SK-N-SH (cell line): ENCODE data around the gene PEAK1. TPM values are rescaled to one million over a fixed set of nuclear protein-coding genes. Genes with fewer than 3 reads are reported as not detected.

Experiments
- CTCF ChIA-PET: fragments of 300-600, 350-600 bp; formaldehyde crosslinking; extraction: SDS; loops from one replicate; lab custom pipeline; 2021; lab: Yijun Ruan, JAX
- POLR2A ChIA-PET: fragments of 350-600 bp; sonication (Branson Sonifier 250); formaldehyde crosslinking; extraction: SDS; loops from one replicate; lab custom pipeline; 2020; ENCODE audit warnings: antibody characterized with exemption, inconsistent platforms; lab: Yijun Ruan, JAX
- DNase-seq: peaks from one replicate; pipeline ENCODE4 v3.0.0; 2012
- H2AFZ ChIP-seq: fragments of 200-600 bp; sonication (generic); 2 replicates; pipeline ENCODE4 v1.8.1; 2016; ENCODE audit warnings: antibody characterized with exemption, mild to moderate bottlenecking, low read depth
- H3F3A ChIP-seq: fragments of 200-600 bp; sonication (generic); replicated peaks from 2 replicates; pipeline ENCODE3; 2016; ENCODE audit warnings: antibody characterized with exemption, mild to moderate bottlenecking; ENCODE audit not compliant: insufficient read depth
- H3K27ac ChIP-seq, 2 experiments: fragments of 200-500 bp in 1 of 2; fragments of 200-600 bp in 1 of 2; sonication (Bioruptor generic) in 1 of 2; sonication (generic), shearing (Covaris generic) in 1 of 2; 2 replicates each; pipeline versions ENCODE4 v1.5.1 to v1.6.1; 2014 to 2016; ENCODE audit warnings: low read depth in 2 of 2, inconsistent platforms in 1 of 2, low read length in 1 of 2, mild to moderate bottlenecking in 1 of 2, mixed read lengths in 1 of 2
- H3K27me3 ChIP-seq: fragments of 200-600 bp; sonication (generic), shearing (Covaris generic); 2 replicates; pipeline ENCODE4 v1.6.1; 2016; ENCODE audit warnings: mixed run types; ENCODE audit not compliant: insufficient read depth
- H3K36me3 ChIP-seq, 2 experiments: fragments of 200-500 bp in 1 of 2; fragments of 200-600 bp in 1 of 2; sonication (Bioruptor generic) in 1 of 2; sonication (generic) in 1 of 2; replicated peaks in 1 of 2; 2 replicates each; pipeline versions ENCODE3 to v1.5.1; 2014 to 2016; ENCODE audit warnings: low read length in 1 of 2, mild to moderate bottlenecking in 1 of 2; ENCODE audit not compliant: insufficient read depth in 2 of 2, control insufficient read depth in 1 of 2
- H3K4me1 ChIP-seq, 2 experiments: fragments of 200-500 bp in 1 of 2; fragments of 200-600 bp in 1 of 2; sonication (Bioruptor generic) in 1 of 2; sonication (generic), shearing (Covaris generic) in 1 of 2; 2 replicates each; pipeline versions ENCODE4 v1.5.1 to v1.6.1; 2014 to 2016; ENCODE audit warnings: low read depth in 1 of 2, low read length in 1 of 2, mixed run types in 1 of 2; ENCODE audit not compliant: insufficient read depth in 2 of 2, control insufficient read depth in 1 of 2
- H3K4me2 ChIP-seq: fragments of 200-600 bp; sonication (generic), shearing (Covaris generic); 2 replicates; pipeline ENCODE4 v1.6.1; 2017; ENCODE audit warnings: mixed run types
- H3K4me3 ChIP-seq, 2 experiments: fragments of 200-500 bp in 1 of 2; fragments of 200-600 bp in 1 of 2; sonication (Bioruptor generic) in 1 of 2; sonication (generic), shearing (Covaris generic) in 1 of 2; 2 replicates each; pipeline versions ENCODE4 v1.5.1 to v1.8.1; 2014 to 2016; ENCODE audit warnings: low read depth in 2 of 2, inconsistent platforms in 1 of 2, low read length in 1 of 2, mild to moderate bottlenecking in 1 of 2, mixed read lengths in 1 of 2, moderate library complexity in 1 of 2
- H3K79me2 ChIP-seq: fragments of 200-600 bp; sonication (generic); 2 replicates; pipeline ENCODE4 v1.8.1; 2017; ENCODE audit warnings: mild to moderate bottlenecking; ENCODE audit not compliant: insufficient read depth
- H3K9ac ChIP-seq: fragments of 200-600 bp; sonication (generic); 2 replicates; pipeline ENCODE4 v1.6.1; 2017; ENCODE audit warnings: mixed run types
- H3K9me2 ChIP-seq: fragments of 200-600 bp; sonication (generic); 2 replicates; pipeline ENCODE4 v1.6.1; 2017; ENCODE audit warnings: mixed run types
- H3K9me3 ChIP-seq: fragments of 200-600 bp; sonication (generic); 2 replicates; pipeline ENCODE4 v1.6.1; 2017; ENCODE audit warnings: mixed run types, mild to moderate bottlenecking, moderate library complexity
- H4K20me1 ChIP-seq: fragments of 200-600 bp; sonication (generic); 2 replicates; pipeline ENCODE4 v1.6.1; 2017; ENCODE audit warnings: mild to moderate bottlenecking, mixed run types; ENCODE audit not compliant: insufficient read depth
- CHD2 ChIP-seq: fragments of 150-350 bp; IDR thresholded peaks from 2 replicates; pipeline ENCODE4 v1.6.1; 2018; ENCODE audit warnings: low read length; ENCODE audit not compliant: partially characterized antibody
- ELF1 ChIP-seq: IDR thresholded peaks from 2 replicates; pipeline ENCODE4 v1.4.0; 2012
- EP300 ChIP-seq, 2 experiments: IDR thresholded peaks; 2 replicates each; pipeline versions ENCODE4 v1.4.0 to v1.6.1; 2012; ENCODE audit warnings: borderline replicate concordance in 1 of 2, low read depth in 1 of 2, low read length in 1 of 2
- EZH2phosphoT487 ChIP-seq: fragments of 200-600 bp; sonication (generic); IDR thresholded peaks from 2 replicates; pipeline ENCODE4 v1.6.1; 2017; ENCODE audit warnings: low read depth, mixed run types, mild to moderate bottlenecking, antibody characterized with exemption, moderate library complexity, borderline replicate concordance
- FOSL2 ChIP-seq: IDR thresholded peaks from 2 replicates; pipeline ENCODE4 v1.4.0; 2012; ENCODE audit warnings: low read depth, mild to moderate bottlenecking, moderate library complexity, borderline replicate concordance
- FOXJ3 ChIP-seq: sonication (generic); formaldehyde crosslinking; IDR thresholded peaks from 2 replicates; pipeline ENCODE4 v1.5.1; 2020; ENCODE audit warnings: mild to moderate bottlenecking, missing genetic modification reagents
- FOXM1 ChIP-seq: IDR thresholded peaks from 2 replicates; pipeline ENCODE4 v1.4.0; 2012; ENCODE audit warnings: low read depth, mild to moderate bottlenecking
- GATA2 ChIP-seq: sonication (generic); formaldehyde crosslinking; IDR thresholded peaks from 2 replicates; pipeline ENCODE4 v1.5.0; 2020; ENCODE audit warnings: mild to moderate bottlenecking, missing genetic modification reagents
- JUND ChIP-seq: IDR thresholded peaks from 2 replicates; pipeline ENCODE4 v1.4.0; 2012
- MXI1 ChIP-seq: IDR thresholded peaks from 2 replicates; pipeline ENCODE4 v1.6.1; 2012; ENCODE audit warnings: mild to moderate bottlenecking, low read depth, low read length, improper control_type of control experiment
- NFIC ChIP-seq: IDR thresholded peaks from 2 replicates; pipeline ENCODE4 v1.4.0; 2012; ENCODE audit warnings: borderline replicate concordance
- NRF1 ChIP-seq: IDR thresholded peaks from 2 replicates; pipeline ENCODE4 v1.6.1; 2012; ENCODE audit warnings: low read depth, mild to moderate bottlenecking, low read length
- RFX5 ChIP-seq: IDR thresholded peaks from 2 replicates; pipeline ENCODE4 v1.6.1; 2012; ENCODE audit warnings: mild to moderate bottlenecking, improper control_type of control experiment, low read length
- RXRA ChIP-seq: IDR thresholded peaks from 2 replicates; pipeline ENCODE4 v1.4.0; 2012; ENCODE audit warnings: low read depth, mild to moderate bottlenecking, borderline replicate concordance
- SMC3 ChIP-seq: IDR thresholded peaks from 2 replicates; pipeline ENCODE4 v1.6.1; 2012; ENCODE audit warnings: low read depth, low read length, improper control_type of control experiment
- TCF12 ChIP-seq: IDR thresholded peaks from 2 replicates; pipeline ENCODE4 v1.4.0; 2012
- TEAD4 ChIP-seq: IDR thresholded peaks from 2 replicates; pipeline ENCODE4 v1.4.0; 2012; ENCODE audit warnings: mild to moderate bottlenecking, borderline replicate concordance; ENCODE audit not compliant: insufficient read depth
- ZBTB33 ChIP-seq: IDR thresholded peaks from 2 replicates; pipeline ENCODE4 v1.4.0; 2012; ENCODE audit warnings: low read depth, borderline replicate concordance
- WGBS: methylation state at CpG from one replicate; pipeline ENCODE4 v1.1.6; 2017; ENCODE audit warnings: low lambda C conversion rate; 5-methylcytosine and 5-hydroxymethylcytosine counted together
- polyA plus RNA-seq, 3 experiments: library from polyadenylated mRNA; depleted of rRNA; stranded (reverse); fragments of >200 nt; gene quantifications; 2 replicates each; pipeline ENCODE4 v1.2.3, GENCODE V29; 2012
- TF ChIP-seq, protein P1 (sequence below): IDR thresholded peaks from 2 replicates; pipeline ENCODE4 v1.6.1; 2012; ENCODE audit warnings: mild to moderate bottlenecking, low read depth, low read length, moderate library complexity
- TF ChIP-seq, protein P2 (sequence below): IDR thresholded peaks from 2 replicates; pipeline ENCODE4; 2012
- TF ChIP-seq, protein P3 (sequence below): fragments of 150-350 bp; IDR thresholded peaks from 2 replicates; pipeline ENCODE4 v1.6.1; 2016; ENCODE audit warnings: mild to moderate bottlenecking, low read depth, low read length
- TF ChIP-seq, protein P4 (sequence below): fragments of 200-600 bp; sonication (generic); IDR thresholded peaks from 2 replicates; pipeline ENCODE4 v1.6.1; 2017; ENCODE audit warnings: antibody characterized with exemption, mild to moderate bottlenecking, moderate library complexity

The PEAK1 gene
- polyA plus RNA-seq, 1 of the 3 experiments (the other 2 are of a cell fraction), result 9.0 TPM

DNA sequence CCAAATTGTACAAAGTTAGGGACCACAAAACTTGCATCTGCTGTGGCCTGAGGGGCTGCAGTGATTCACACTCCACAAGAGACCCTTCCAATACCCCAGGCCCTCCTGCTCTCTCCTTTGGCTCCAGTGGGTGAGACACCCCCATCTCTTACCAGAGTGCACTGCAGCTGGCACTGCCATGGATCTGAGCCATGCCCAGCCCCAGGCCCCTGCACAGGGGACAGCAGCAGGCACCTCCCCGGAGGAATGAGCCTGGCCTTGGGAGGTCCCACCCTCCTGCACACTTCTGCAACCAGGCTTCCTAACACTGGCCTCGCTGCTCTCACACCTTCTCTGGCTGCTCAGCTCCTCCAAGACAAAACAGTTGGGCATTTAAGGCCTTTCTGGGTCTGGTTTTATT lies 332.7 kb downstream of the PEAK1 start (continued):
- TF ChIP-seq, protein P1, sequence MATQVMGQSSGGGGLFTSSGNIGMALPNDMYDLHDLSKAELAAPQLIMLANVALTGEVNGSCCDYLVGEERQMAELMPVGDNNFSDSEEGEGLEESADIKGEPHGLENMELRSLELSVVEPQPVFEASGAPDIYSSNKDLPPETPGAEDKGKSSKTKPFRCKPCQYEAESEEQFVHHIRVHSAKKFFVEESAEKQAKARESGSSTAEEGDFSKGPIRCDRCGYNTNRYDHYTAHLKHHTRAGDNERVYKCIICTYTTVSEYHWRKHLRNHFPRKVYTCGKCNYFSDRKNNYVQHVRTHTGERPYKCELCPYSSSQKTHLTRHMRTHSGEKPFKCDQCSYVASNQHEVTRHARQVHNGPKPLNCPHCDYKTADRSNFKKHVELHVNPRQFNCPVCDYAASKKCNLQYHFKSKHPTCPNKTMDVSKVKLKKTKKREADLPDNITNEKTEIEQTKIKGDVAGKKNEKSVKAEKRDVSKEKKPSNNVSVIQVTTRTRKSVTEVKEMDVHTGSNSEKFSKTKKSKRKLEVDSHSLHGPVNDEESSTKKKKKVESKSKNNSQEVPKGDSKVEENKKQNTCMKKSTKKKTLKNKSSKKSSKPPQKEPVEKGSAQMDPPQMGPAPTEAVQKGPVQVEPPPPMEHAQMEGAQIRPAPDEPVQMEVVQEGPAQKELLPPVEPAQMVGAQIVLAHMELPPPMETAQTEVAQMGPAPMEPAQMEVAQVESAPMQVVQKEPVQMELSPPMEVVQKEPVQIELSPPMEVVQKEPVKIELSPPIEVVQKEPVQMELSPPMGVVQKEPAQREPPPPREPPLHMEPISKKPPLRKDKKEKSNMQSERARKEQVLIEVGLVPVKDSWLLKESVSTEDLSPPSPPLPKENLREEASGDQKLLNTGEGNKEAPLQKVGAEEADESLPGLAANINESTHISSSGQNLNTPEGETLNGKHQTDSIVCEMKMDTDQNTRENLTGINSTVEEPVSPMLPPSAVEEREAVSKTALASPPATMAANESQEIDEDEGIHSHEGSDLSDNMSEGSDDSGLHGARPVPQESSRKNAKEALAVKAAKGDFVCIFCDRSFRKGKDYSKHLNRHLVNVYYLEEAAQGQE, result no peak
- TF ChIP-seq FOXM1 (no peak), GATA2 (CRISPR knock-in tag) (no peak), ZBTB33 (no peak), SMC3 (no peak), FOXJ3 (CRISPR knock-in tag) (no peak), ELF1 (no peak), NRF1 (no peak)

DNA sequence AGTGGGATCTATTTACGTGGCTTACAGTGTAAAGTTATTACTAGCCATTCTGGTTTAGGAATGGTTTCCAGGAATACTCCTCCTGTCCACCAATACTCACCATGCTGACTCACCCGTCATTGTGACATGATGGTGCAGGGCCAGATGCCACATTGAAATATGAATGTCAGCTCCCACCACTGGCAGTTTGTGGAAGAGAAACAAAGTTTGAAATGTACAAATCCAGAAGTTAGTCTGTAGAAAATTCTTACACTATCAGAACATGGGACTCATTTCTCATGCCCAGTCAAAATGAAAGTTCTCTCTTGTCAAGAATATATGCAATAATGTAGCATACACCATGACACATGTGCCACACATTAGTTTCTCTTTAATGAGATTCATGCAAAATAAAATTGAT lies 334.6 kb downstream of the PEAK1 start:
- TF ChIP-seq, protein P2, sequence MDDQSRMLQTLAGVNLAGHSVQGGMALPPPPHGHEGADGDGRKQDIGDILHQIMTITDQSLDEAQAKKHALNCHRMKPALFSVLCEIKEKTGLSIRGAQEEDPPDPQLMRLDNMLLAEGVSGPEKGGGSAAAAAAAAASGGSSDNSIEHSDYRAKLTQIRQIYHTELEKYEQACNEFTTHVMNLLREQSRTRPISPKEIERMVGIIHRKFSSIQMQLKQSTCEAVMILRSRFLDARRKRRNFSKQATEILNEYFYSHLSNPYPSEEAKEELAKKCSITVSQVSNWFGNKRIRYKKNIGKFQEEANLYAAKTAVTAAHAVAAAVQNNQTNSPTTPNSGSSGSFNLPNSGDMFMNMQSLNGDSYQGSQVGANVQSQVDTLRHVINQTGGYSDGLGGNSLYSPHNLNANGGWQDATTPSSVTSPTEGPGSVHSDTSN, result peak; percentile 75
- TF ChIP-seq, protein P3, sequence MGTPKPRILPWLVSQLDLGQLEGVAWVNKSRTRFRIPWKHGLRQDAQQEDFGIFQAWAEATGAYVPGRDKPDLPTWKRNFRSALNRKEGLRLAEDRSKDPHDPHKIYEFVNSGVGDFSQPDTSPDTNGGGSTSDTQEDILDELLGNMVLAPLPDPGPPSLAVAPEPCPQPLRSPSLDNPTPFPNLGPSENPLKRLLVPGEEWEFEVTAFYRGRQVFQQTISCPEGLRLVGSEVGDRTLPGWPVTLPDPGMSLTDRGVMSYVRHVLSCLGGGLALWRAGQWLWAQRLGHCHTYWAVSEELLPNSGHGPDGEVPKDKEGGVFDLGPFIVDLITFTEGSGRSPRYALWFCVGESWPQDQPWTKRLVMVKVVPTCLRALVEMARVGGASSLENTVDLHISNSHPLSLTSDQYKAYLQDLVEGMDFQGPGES, result no peak
- TF ChIP-seq GATA2 (CRISPR knock-in tag) (no peak), FOSL2 (peak; percentile 53; the same call in 1 of the 2 replicates), EP300 (IDR thresholded peaks at IDR 0.05; ENCODE audit: borderline replicate concordance in 1 of 2, low read depth in 1 of 2, low read length in 1 of 2) (no peak), EZH2phosphoT487 (no peak), RXRA (no peak), CHD2 (no peak), TEAD4 (no peak), TCF12 (peak; percentile 38; the same call in 1 of the 2 replicates), RFX5 (no peak), SMC3 (no peak), JUND (peak; percentile 44; the same call in 1 of the 2 replicates), MXI1 (no peak), NFIC (no peak), NRF1 (no peak)
- TF ChIP-seq, protein P4, sequence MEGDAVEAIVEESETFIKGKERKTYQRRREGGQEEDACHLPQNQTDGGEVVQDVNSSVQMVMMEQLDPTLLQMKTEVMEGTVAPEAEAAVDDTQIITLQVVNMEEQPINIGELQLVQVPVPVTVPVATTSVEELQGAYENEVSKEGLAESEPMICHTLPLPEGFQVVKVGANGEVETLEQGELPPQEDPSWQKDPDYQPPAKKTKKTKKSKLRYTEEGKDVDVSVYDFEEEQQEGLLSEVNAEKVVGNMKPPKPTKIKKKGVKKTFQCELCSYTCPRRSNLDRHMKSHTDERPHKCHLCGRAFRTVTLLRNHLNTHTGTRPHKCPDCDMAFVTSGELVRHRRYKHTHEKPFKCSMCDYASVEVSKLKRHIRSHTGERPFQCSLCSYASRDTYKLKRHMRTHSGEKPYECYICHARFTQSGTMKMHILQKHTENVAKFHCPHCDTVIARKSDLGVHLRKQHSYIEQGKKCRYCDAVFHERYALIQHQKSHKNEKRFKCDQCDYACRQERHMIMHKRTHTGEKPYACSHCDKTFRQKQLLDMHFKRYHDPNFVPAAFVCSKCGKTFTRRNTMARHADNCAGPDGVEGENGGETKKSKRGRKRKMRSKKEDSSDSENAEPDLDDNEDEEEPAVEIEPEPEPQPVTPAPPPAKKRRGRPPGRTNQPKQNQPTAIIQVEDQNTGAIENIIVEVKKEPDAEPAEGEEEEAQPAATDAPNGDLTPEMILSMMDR, result no peak
- Histone ChIP-seq H2AFZ (no peak overlapping the region), H3K9me3 (no peaks in the 10 kb centered on the region), H3K4me3 (no peak overlapping the region), H4K20me1 (no peaks in the 10 kb centered on the region), H3K4me2 (no peak overlapping the region), H3K9me2 (no peaks in the 10 kb centered on the region), H3K4me1 (no peaks in the 10 kb centered on the region; a peak in 1 of 4 replicates), H3K27ac (no peak overlapping the region), H3K36me3 (no peaks in the 10 kb centered on the region), H3K79me2 (no peaks in the 10 kb centered on the region), H3K9ac (no peak overlapping the region), H3F3A (no peaks in the 10 kb centered on the region), H3K27me3 (no peaks in the 10 kb centered on the region)
- ChIA-PET POLR2A (no interaction called here), CTCF (interaction anchor here (3.5 kb wide), 1 partner anchor 22 kb away, joined by 16 read pairs; no protein-coding TSS in a partner anchor)
- no peak for DNase-seq
- 60% methylated on average over 2 of the region's 2 CpGs for WGBS
